ENCODE results near the gene PLCH2.

Gene PLCH2

DNA sequence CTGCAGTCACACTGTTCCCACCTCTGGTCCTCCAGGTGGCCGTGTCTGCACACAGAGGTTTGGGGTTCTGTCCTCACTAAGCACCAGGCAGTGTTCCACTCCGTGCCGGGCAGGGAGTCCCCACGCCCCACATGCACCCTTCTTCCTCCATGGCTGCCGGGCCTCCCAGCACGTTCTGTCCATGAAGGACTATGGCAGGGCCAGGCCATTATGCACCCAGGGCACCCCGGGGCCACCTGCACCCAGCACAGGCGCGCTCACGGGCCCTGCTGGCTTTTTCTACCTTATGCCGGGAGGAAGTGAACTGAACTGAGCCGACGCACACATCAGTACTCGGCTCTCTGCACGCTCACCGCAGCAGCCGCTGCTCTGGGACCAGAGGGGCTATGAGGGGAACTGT lies 40.0 kb downstream of the PLCH2 start:
- DNase-seq (ENCODE audit: low read depth): no peak
- TF ChIP-seq, protein P1, sequence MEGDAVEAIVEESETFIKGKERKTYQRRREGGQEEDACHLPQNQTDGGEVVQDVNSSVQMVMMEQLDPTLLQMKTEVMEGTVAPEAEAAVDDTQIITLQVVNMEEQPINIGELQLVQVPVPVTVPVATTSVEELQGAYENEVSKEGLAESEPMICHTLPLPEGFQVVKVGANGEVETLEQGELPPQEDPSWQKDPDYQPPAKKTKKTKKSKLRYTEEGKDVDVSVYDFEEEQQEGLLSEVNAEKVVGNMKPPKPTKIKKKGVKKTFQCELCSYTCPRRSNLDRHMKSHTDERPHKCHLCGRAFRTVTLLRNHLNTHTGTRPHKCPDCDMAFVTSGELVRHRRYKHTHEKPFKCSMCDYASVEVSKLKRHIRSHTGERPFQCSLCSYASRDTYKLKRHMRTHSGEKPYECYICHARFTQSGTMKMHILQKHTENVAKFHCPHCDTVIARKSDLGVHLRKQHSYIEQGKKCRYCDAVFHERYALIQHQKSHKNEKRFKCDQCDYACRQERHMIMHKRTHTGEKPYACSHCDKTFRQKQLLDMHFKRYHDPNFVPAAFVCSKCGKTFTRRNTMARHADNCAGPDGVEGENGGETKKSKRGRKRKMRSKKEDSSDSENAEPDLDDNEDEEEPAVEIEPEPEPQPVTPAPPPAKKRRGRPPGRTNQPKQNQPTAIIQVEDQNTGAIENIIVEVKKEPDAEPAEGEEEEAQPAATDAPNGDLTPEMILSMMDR (conservative IDR thresholded peaks at IDR 0.05; ENCODE audit: low read depth, low read length): no peak
- no peak overlapping the region for H3K4me3 ChIP-seq (ENCODE audit: low read length)

DNA sequence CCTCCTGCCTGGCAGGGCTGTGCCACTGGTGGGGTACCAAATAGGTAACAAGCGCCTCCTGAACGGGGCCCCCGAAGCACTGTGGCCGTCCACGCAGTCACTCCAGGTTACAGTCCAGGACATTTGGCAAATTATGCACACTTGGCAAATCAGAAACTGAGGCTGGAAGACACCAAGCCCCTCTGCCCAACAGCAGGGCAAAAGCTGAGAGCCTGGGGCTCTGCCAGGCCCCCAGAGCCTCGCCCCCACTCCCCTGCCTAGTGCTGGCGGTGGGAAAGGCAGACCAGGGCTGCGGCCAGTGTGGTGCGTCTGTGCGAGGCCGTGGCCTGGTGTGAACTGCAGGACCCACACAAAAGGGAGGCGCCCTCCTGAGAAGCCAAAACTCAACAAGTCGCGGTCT lies 40.9 kb downstream of the PLCH2 start:
- TF ChIP-seq, protein P1 (conservative IDR thresholded peaks at IDR 0.05; ENCODE audit: low read depth, low read length): no peak
- no peak overlapping the region for H3K4me3 ChIP-seq (ENCODE audit: low read length)
- no peak for DNase-seq (ENCODE audit: low read depth)

DNA sequence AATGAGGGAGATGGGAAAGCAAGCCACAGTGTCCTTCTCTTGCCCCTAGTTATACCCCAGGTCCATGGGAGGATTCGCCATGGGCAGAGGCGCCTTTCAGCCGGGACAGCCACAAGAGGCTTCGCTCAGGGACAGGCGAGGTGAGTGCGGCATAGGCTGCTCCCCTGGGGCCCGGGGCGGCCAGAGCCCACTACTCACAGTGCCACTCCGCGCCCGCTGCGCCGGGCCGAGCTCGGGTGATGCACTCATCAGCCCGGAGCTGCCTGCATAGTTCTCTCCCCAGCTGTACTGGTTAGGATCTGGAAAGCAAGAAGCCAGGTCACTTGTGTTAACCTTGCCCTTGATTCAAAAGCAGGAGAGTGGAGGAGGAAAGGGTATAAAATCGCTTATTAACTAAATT lies 41.9 kb downstream of the PLCH2 start:
- H3K4me3 ChIP-seq (ENCODE audit: low read length): no peak overlapping the region
- no peak for DNase-seq (ENCODE audit: low read depth)
- TF ChIP-seq, protein P1 (conservative IDR thresholded peaks at IDR 0.05; ENCODE audit: low read depth, low read length): no peak

DNA sequence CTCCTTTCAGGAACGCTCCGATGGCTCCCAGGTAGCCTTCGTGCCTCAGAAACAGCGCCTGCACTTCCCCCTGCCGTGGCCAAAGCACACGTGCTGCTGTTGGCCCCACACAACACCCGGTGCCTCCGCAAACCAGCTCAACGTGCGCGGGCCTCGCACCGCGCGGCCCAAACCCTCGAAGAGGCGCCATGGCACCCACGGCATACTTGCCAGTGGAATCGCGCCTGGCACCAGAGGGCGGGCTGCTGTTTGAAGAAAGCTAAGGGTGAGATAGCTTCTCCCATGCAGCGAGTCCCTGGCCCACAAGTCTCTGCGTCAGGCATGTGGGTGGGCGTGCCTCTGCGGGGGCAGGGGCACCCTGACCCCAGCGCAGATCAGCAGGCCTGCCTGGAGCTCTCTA lies 42.4 kb downstream of the PLCH2 start:
- H3K4me3 ChIP-seq (ENCODE audit: low read length): no peak overlapping the region
- no peak for DNase-seq (ENCODE audit: low read depth)
- TF ChIP-seq, protein P1 (conservative IDR thresholded peaks at IDR 0.05; ENCODE audit: low read depth, low read length): no peak

DNA sequence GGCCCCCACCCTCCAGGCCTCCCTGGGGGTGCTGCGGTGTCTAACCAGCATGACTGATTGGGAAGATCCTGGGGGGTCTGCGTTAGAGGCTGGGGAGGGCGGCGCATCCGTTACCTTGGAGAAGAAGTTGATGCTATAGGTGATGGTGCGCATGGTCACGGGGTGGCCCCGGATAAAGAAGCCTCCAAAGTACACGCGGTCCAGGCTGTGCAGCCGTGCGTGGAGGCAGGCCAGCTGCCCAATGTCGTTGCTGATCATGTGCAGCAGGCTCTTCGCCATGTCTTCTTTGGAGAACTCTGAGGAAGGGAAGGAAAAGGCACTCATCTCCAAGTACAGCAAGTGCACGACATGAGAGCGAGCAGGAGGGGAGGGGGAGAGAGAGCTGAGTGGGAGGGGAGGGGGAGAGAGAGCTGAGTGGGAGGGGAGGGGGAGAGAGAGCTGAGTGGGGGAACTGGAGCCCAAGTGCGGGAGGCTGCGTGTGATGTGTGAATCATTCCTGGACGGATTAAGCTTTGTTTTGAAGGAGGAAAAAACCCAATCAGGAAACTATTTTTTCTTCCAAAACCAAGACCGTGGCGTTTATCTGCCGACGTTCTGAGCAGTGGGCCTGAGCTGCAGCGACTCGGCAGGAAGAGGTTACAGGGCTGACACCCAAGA lies 43.1 kb downstream of the PLCH2 start:
- peak; percentile 60 for DNase-seq (ENCODE audit: low read depth)
- TF ChIP-seq, protein P1 (conservative IDR thresholded peaks at IDR 0.05; ENCODE audit: low read depth, low read length): no peak
- no peak overlapping the region for H3K4me3 ChIP-seq (ENCODE audit: low read length)

DNA sequence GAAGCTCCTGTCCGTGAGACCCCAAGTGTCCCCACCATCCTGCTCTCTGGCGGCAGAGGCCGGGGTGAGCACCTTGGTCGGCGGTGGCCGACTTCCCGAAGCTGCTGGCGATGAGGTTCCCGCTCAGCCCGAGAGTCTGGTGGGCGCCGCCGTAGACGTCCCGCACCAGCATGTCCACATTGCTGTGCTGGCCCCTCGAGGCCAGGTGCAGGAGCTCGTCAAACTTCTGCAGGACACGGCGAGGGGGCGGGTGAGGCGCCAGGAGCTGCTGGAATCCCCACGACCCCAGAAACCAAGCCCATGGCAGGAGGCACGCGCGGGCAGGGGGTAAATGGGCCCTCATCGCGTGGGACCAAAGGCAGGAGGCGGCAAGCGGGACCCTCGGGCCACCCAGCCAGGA lies 43.6 kb downstream of the PLCH2 start:
- DNase-seq (ENCODE audit: low read depth): no peak
- TF ChIP-seq, protein P1 (conservative IDR thresholded peaks at IDR 0.05; ENCODE audit: low read depth, low read length): peak; percentile 6
- H3K4me3 ChIP-seq (ENCODE audit: low read length): no peak overlapping the region

DNA sequence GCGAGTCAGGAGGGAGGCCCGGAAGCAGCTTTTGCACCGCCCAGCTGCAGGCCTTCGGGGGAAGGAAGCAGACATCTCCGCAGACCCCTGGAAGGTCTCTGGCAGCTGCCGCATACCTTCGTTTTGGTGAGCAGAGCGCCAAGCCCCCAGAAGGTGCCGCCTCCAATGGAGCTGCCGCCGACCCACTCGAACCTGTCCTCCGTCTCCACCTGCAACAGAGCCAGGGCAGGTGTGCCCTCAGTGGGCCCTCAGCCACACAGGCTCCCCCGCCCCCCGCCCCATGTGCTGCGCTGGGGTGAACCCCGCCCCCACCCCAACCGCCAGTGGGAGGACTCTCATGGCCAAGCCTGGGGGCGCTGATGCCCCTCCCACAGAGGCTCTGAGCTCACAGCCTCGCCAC lies 44.1 kb downstream of the PLCH2 start:
- TF ChIP-seq, protein P1 (conservative IDR thresholded peaks at IDR 0.05; ENCODE audit: low read depth, low read length): no peak
- no peak for DNase-seq (ENCODE audit: low read depth)
- no peak overlapping the region for H3K4me3 ChIP-seq (ENCODE audit: low read length)
